HUES48 (cell line): Measurements from ENCODE around the gene CD52.

ENCODE experiments used
- H3K27ac ChIP-seq: one replicate; pipeline ENCODE4 v1.7.0; 2013; ENCODE audit warnings: low read depth, low read length, inconsistent platforms
- H3K27me3 ChIP-seq: 2 replicates; pipeline ENCODE4 v1.6.1; 2013; ENCODE audit warnings: mild to moderate bottlenecking, low read length; ENCODE audit not compliant: control insufficient read depth, insufficient read depth
- H3K36me3 ChIP-seq: 2 replicates; pipeline ENCODE4 v1.6.1; 2013; ENCODE audit warnings: low read length; ENCODE audit not compliant: control insufficient read depth, insufficient read depth
- H3K4me1 ChIP-seq: 2 replicates; pipeline ENCODE4 v1.6.1; 2013; ENCODE audit warnings: mild to moderate bottlenecking, low read length; ENCODE audit not compliant: control insufficient read depth, insufficient read depth
- H3K4me3 ChIP-seq: 2 replicates; pipeline ENCODE4 v1.5.1; 2013; ENCODE audit warnings: mild to moderate bottlenecking, low read depth, low read length
- H3K9ac ChIP-seq: 2 replicates; pipeline ENCODE4 v1.6.1; 2013; ENCODE audit warnings: mild to moderate bottlenecking, low read depth, low read length, moderate library complexity
- H3K9me3 ChIP-seq: 2 replicates; pipeline ENCODE4 v1.6.1; 2013; ENCODE audit warnings: low read length; ENCODE audit not compliant: control insufficient read depth, insufficient read depth

CD52 gene

DNA sequence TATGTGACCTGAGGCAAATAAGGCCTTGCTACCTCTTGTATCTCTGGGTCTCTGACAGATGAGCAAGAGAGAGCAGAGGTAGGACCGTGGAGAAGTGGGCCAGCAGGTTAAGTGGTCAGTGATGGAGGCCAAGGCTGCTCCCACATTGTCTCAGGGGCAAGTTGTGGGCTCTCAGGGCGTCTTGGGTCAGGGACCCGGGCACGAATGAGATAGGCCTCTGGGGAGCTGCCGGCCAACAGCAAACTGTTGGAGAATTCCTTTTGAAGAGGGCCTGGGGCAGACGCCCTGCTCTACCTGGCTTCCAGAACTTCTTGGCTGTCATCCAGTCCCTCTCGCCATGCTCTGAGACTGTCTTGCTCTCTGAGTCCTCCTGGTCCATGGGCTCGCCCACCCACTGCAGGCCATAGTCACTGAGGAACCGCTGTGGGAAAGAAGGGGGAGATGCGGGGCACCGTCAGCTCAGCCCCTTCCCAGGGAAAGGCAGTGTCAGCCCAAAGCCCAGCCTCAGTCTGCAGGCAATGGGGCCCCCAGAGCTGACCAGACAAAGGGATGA, 23.8 kb upstream of the CD52 start:
- H3K27ac ChIP-seq, result no peak overlapping the region
- H3K27me3 ChIP-seq, result no peaks in the 10 kb centered on the region
- no peak overlapping the region for H3K9ac ChIP-seq
- no peaks in the 10 kb centered on the region for H3K9me3 ChIP-seq
- no peak overlapping the region for H3K4me3 ChIP-seq
- peaks cover 15% of the 10 kb centered on the region; the same call in 1 of the 2 replicates for H3K4me1 ChIP-seq
- H3K36me3 ChIP-seq, result no peaks in the 10 kb centered on the region

DNA sequence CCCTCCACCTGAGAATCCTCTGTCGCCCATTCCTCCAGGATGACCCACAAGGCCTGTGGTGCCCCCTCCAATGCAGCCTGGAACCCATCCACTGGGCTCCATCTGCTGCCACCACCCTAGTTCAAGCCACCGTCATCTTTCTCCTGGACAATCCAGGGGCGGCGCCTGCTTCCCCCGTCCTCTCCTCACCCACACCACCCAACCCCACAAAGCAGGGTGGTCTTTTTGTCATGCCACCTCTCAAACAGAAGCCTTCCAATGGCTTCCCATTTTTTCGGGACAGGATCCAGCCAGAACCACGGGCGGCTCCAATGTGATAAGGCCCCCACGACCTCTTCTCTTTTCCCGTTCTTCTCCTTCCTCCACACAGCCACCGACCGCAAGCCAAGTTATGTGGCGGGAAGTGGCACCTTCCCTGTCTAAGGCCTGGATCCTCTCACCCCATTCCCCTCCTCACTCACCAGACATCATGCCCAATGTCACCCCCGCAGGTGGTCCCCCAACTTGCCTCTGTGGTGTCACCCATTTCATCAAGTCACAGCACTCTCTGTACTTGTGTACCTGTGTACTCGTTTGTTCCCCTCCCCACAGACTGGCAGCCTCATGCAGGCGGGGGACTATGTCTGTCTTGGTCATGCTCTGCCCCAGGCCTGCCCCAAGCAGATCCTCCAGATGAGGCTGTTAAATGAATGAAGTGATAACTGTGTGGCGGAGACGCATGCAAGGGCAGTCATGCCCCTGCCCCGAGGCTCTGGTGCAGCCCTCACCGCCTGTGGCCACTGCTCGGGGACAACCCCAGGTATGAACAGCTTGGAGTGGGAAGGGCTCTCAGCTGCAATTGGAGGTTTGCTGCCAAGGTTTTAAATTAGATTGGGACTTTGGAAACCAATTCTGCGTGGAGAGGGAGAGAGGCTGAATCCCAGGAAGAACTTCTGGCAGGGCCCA, 22.3 kb upstream of the CD52 start:
- no peak overlapping the region for H3K27ac ChIP-seq
- no peak overlapping the region for H3K9ac ChIP-seq
- H3K4me3 ChIP-seq, result no peak overlapping the region
- H3K9me3 ChIP-seq, result no peaks in the 10 kb centered on the region
- H3K27me3 ChIP-seq, result no peaks in the 10 kb centered on the region
- no peaks in the 10 kb centered on the region for H3K36me3 ChIP-seq
- H3K4me1 ChIP-seq, result peaks cover 10% of the 10 kb centered on the region; the same call in 1 of the 2 replicates

DNA sequence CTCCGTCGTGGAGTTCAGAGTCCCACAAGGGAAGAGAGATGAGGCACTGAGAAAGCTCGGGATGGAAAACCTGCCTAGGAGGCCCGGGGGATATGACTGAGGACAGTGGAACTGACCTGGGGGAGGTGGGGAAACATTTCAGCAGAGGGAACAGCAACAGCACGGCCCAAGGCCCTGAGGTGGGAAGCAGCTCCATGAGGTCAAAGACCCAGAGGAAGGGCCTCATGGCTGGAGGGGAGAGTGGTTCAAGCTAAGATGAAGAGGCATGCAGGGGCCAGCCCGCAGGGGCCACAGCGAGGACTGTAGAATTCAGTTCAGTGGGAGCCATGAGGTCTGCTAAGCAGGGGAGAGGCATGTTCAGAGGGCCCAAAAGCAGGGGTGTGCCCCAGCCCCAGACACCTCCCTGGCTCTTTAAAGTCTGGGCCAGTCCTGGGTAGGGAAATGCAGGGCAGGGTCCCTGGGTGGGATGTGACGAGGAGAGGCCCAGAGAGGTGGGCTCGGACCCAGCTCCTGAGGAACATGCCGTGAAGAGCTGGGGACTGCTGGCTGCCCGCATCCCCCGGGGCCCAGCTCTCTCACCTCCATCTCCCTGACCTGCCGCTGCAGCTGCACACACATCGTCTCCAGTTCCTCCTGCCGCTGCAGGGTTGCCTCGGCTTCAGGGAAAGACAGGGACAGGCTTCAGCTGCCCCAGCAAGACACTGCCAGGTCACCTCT, 21.3 kb upstream of the CD52 start:
- H3K4me3 ChIP-seq, result no peak overlapping the region
- no peak overlapping the region for H3K9ac ChIP-seq
- H3K27ac ChIP-seq, result no peak overlapping the region
- no peaks in the 10 kb centered on the region for H3K9me3 ChIP-seq
- no peaks in the 10 kb centered on the region for H3K4me1 ChIP-seq
- no peaks in the 10 kb centered on the region for H3K27me3 ChIP-seq
- no peaks in the 10 kb centered on the region for H3K36me3 ChIP-seq

DNA sequence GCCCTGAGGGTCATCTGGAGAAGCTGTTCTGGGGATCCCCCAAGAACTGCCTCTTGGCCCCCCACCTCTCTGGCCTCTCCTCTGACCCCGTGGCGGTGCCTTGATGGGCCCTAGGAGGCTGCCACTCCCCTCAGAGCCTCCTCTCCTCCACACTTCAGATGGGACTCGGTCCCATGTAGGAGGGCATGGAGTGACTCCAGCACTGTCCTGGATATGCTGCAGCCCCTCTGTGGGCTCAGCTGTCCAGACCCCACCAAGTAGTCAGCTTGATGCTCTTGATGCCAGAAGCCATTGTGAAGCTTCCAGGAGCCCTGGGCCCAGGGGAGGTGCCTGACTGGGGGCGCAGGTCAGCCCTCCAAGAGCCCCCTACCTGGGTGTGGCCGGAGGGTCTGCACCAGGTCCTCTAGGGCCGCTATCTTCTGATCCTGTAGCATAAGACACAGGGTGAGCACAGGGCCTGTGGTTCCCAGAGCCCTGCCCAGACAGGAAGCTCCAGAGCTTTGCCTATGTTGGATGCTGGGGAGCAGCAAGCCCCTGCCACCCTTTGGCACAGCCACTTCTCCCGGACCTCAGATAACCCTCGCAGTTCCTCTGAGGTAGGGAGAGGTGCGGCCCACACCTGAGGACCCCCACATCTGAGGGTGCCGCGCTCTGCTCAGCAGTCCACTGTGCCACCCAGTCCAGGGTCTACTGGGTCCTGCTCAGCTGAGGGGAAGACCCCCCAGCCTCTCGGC, 20.5 kb upstream of the CD52 start:
- H3K27ac ChIP-seq, result no peak overlapping the region

DNA sequence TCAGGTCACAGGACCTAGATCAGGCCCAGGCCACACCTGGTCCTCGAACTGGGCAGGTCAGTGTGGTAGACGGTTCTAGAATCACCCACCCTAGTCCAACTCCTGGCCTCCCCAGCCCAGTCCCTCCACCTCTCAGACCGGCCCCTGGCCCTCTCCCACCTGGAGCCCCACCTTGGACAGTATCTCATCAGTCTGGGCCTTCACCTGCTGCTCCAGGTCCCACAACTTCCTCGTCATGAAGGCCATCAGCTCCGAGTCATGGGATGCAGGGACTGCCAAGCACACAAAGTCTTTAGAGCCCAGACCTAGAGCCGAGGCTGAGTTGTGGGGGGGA, 20.0 kb upstream of the CD52 start:
- Histone ChIP-seq H3K27me3 (no peaks in the 10 kb centered on the region), H3K9ac (no peak overlapping the region), H3K4me1 (no peaks in the 10 kb centered on the region), H3K4me3 (no peak overlapping the region), H3K9me3 (no peaks in the 10 kb centered on the region), H3K27ac (no peak overlapping the region), H3K36me3 (no peaks in the 10 kb centered on the region)

More for the DNA sequence above, 20.5 kb upstream of the CD52 start:
- H3K36me3 ChIP-seq, result no peaks in the 10 kb centered on the region
- H3K9ac ChIP-seq, result no peak overlapping the region
- no peaks in the 10 kb centered on the region for H3K27me3 ChIP-seq
- H3K4me1 ChIP-seq, result no peaks in the 10 kb centered on the region
- no peak overlapping the region for H3K4me3 ChIP-seq
- no peaks in the 10 kb centered on the region for H3K9me3 ChIP-seq

DNA sequence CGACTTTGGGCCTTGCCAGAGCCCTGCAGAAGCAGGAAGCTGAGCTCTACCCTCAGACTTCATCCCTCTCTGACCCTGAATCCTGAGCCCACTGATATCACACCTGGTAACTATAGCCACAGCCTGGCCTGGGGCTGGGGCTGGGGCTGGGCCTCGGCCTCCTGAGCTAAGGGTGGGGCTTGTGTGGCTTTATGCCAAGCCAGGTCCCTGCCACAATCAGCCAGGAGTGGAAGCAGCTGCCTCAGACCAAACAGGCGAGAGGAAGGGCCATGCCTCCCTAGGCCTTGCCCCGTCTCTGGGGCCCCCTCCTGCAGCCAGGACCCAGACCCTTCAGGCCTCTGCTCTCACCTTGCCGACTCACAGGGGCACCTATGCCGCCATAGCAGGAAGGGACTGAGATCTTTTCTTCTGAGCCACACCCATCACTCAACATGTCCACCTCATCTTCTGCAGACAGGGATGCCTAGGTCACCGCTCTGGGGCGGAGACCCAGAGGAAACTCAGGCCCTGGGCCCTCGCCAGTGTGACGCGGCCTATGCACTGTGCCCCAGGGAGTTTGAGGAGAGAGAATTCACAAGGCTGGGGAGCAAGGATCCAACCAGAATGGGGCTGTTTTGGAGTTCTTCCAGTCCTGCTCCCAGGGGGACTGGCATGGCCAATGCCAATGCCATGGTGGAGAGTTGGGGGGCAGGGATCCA, 17.0 kb upstream of the CD52 start:
- no peak overlapping the region for H3K4me3 ChIP-seq
- no peaks in the 10 kb centered on the region for H3K27me3 ChIP-seq
- H3K9me3 ChIP-seq, result no peaks in the 10 kb centered on the region
- no peak overlapping the region for H3K9ac ChIP-seq
- H3K4me1 ChIP-seq, result 0 out of 2 replicates have a peak, but pooled peaks cover 2% of the 10 kb centered on the region
- H3K27ac ChIP-seq, result no peak overlapping the region
- H3K36me3 ChIP-seq, result no peaks in the 10 kb centered on the region

DNA sequence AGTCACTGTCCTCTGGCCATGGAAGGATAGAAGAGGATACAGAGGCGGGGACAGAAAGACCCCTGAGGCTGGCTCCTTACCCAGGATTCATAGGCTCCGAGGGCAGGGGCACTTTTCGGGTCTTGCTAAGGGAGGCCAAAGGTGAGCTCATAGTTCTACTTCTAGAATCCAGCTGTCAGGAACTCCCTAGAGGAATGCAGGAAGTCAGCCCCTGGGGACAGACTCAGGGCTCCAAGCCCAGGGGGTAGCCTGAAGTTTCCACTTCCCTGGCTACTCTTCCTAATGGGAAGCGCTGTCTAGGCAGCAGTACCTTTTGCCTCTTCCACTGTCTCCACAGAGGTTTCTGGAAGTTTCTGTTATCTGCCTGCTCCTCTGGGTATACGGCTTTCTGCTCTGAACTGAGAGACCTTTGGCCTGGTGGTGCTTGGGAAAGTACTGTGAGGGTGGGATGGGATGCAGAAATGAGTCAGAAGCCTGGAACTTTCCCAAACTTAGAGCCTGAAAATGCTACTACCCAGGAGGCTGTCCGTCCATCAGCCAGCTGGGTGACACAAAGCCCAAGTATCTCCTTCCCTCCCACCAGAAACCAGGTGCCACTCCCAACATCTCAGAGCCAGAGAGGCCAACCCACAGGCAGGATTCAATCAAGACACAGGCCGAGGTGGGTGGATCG, 14.9 kb upstream of the CD52 start:
- Histone ChIP-seq H3K4me1 (peaks cover 10% of the 10 kb centered on the region), H3K27me3 (no peaks in the 10 kb centered on the region), H3K27ac (no peak overlapping the region), H3K4me3 (no peak overlapping the region), H3K9me3 (no peaks in the 10 kb centered on the region), H3K36me3 (no peaks in the 10 kb centered on the region), H3K9ac (no peak overlapping the region)

DNA sequence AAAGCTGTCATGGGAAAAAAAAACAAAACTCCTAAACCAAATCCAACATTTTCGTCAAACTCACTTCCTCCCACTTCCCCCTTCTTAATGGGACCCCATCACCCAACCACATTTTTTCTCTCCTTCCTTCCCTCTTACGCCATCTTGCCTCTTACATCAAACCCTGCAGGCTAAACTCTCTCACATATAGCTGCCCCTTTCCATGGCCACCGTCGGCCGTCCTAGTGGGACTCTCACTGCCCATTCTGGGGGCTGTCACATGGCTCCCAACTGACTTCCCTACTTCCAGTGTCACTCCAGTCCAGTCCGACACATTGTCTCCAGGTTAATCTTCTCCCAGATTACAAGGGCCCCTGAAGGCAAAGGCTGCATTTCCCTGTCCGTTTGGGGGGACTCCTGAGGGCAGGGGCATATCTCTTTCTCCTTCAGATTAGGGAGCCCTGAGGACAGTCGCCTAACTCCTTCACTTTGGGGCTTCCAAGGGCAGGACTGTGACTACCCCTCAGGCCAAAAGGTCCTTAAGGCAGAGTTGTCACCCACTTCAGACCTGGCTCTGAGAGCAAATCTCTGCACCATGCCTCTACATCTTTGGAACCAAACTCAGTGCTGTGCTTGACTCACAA, 12.0 kb upstream of the CD52 start:
- H3K36me3 ChIP-seq, result no peaks in the 10 kb centered on the region
- H3K27ac ChIP-seq, result peak overlapping the region; percentile 73
- H3K9me3 ChIP-seq, result no peaks in the 10 kb centered on the region
- H3K4me3 ChIP-seq, result peak overlapping the region; percentile 99
- no peaks in the 10 kb centered on the region for H3K27me3 ChIP-seq
- H3K4me1 ChIP-seq, result peaks cover 10% of the 10 kb centered on the region
- peak overlapping the region; percentile 78 for H3K9ac ChIP-seq

DNA sequence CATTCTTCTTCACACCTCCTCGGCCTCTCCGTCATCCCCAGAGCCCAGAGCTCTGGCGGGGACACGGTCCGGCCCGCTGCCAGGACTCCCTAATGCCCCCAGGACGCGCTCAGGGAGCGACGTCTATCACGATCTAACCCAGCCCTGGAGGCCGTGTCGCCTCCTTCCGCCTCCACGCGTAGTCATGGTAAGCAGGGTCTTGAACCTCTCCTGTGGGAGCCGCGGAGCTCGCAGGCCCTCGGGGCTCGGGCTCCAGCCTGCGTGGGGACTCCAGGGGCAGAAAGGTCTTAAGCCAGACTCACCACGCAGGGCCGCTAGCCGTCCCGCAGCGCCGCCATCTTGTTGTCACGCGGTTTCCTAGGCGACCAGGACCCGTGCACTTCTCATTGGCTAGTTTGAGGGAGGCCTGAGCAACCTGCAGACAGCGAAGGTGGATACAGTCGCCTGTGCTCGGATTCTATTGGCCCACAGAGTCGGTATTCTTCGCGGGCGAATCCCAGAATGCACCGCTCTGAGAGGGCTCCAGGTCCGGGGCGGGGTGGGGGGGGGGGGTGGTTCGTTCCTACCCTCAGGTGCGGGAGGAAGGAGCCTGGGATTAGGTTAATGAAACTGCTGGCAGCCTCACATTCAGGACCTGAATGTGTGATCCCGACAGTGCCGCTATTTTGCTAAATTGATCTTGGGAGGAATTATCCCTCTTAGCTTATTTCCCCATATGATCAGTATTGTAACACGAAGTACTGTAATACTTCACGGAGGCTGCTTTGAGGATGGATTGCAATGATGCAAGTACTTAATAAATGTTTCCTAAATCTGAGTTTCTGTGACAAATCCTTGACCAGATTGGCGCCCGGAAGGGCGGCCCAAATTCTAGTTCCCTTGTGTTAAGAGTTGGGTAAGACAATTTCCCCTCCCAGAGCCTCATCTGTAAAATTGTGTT, 11.2 kb upstream of the CD52 start, which contains the start of gene UBXN11:
UBXN11 (minus strand) TSS at position 347 of the 940 bp plus-strand sequence. CDS start 3,753 bp downstream, outside the sequence.
- Histone ChIP-seq H3K9me3 (no peaks in the 10 kb centered on the region), H3K4me1 (peaks cover 10% of the 10 kb centered on the region), H3K9ac (peak within 1 kb of the TSS; percentile 78), H3K27ac (peak within 1 kb of the TSS; percentile 73), H3K4me3 (peak within 1 kb of the TSS; percentile 99), H3K36me3 (no peaks in the 10 kb centered on the region), H3K27me3 (no peaks in the 10 kb centered on the region)
